HCT116 (cell line): ENCODE results near the gene NCAPG2. TPM values are rescaled to one million over a fixed set of nuclear protein-coding genes. Genes with fewer than 3 reads are reported as not detected.

Experiments used
- ATAC-seq: fragments of 200-7000 bp; cut with Tn5 transposase; 2 replicates; pipeline ENCODE4 v1.9.1; 2020; ENCODE audit warnings: mild to moderate bottlenecking, moderate library complexity
- BruUV-seq: library from RNA; stranded (reverse); fragments of 400-500 nt; replicated peaks from 2 replicates; lab custom pipeline; 2021; lab: Mats Ljungman, UMichigan
- CTCF ChIA-PET: fragments of 300-600 bp; sonication (Branson Sonifier 250); formaldehyde crosslinking; loops from one replicate; lab custom pipeline; 2021; ENCODE audit warnings: antibody characterized with exemption; lab: Charles Lee
- POLR2A ChIA-PET: fragments of 300-600, 350-600 bp; sonication (Branson Sonifier 250); formaldehyde crosslinking; loops from one replicate; lab custom pipeline; 2021; ENCODE audit warnings: antibody characterized with exemption; lab: Charles Lee
- RAD21 ChIA-PET, 2 experiments: fragments of 300-600 bp; sonication (Branson Sonifier 250); formaldehyde crosslinking; loops; one replicate each; lab custom pipeline; 2023; ENCODE audit warnings: low total read pairs in 2 of 2; ENCODE audit not compliant: uncharacterized antibody in 2 of 2, unreplicated experiment in 2 of 2, low non-redundant PET in 1 of 2; lab: Charles Lee
- DNase-seq: peaks from one replicate; pipeline ENCODE4 v3.0.0-alpha.2; 2010; ENCODE audit warnings: low read depth, low spot score
- H2AFZ ChIP-seq: fragments of 200-600 bp; shearing (Covaris generic), sonication (generic); 2 replicates; pipeline ENCODE4 v1.6.1; 2017; ENCODE audit warnings: low read depth, mixed run types, mixed read lengths, antibody characterized with exemption, low read length; ENCODE audit not compliant: poor library complexity, severe bottlenecking
- H3K27ac ChIP-seq: 2 replicates; pipeline ENCODE4 v1.5.1; 2012; ENCODE audit warnings: low read depth, low read length
- H3K27me3 ChIP-seq: fragments of 200-600 bp; sonication (generic); 2 replicates; pipeline ENCODE4 v1.6.1; 2016; ENCODE audit warnings: mixed run types, low read length, mixed read lengths; ENCODE audit not compliant: insufficient read depth
- H3K36me3 ChIP-seq, 2 experiments: fragments of 200-500 bp in 1 of 2; fragments of 200-600 bp in 1 of 2; sonication (Bioruptor generic) in 1 of 2; sonication (generic) in 1 of 2; 2 replicates each; pipeline versions ENCODE4 v1.5.1 to v1.6.1; 2014 to 2016; ENCODE audit warnings: low read length in 2 of 2, inconsistent platforms in 1 of 2, mixed read lengths in 1 of 2, mixed run types in 1 of 2; ENCODE audit not compliant: insufficient read depth in 2 of 2, control insufficient read depth in 1 of 2
- H3K4me1 ChIP-seq, 2 experiments: fragments of 200-600 bp in 1 of 2; sonication (generic) in 1 of 2; 2 replicates each; pipeline versions ENCODE4 v1.5.1 to v1.6.1; 2012 to 2017; ENCODE audit warnings: low read length in 2 of 2, inconsistent platforms in 1 of 2, mild to moderate bottlenecking in 1 of 2, mixed read lengths in 1 of 2, mixed run types in 1 of 2, moderate library complexity in 1 of 2; ENCODE audit not compliant: insufficient read depth in 2 of 2, control insufficient read depth in 1 of 2
- H3K4me2 ChIP-seq: fragments of 200-600 bp; sonication (generic); 2 replicates; pipeline ENCODE4 v1.6.1; 2017; ENCODE audit warnings: mixed run types, low read length, mixed read lengths
- H3K4me3 ChIP-seq, 2 experiments: fragments of 200-600 bp in 1 of 2; sonication (generic) in 1 of 2; replicated peaks in 1 of 2; 2 replicates each; pipeline ENCODE4 v1.5.1; 2011 to 2016; ENCODE audit warnings: low read length in 2 of 2, control low read depth in 1 of 2, low read depth in 1 of 2, mild to moderate bottlenecking in 1 of 2, mixed read lengths in 1 of 2, mixed run types in 1 of 2
- H3K79me2 ChIP-seq: fragments of 200-600 bp; sonication (generic); 2 replicates; pipeline ENCODE4 v1.6.1; 2017; ENCODE audit warnings: mild to moderate bottlenecking, mixed run types, low read length, moderate library complexity, mixed read lengths; ENCODE audit not compliant: insufficient read depth
- H3K9ac ChIP-seq: fragments of 200-600 bp; sonication (generic); 2 replicates; pipeline ENCODE4 v1.6.1; 2016; ENCODE audit warnings: low read length, mixed read lengths
- H3K9me2 ChIP-seq: fragments of 200-600 bp; sonication (generic), shearing (Covaris generic); 2 replicates; pipeline ENCODE4 v1.6.1; 2017; ENCODE audit warnings: mixed run types, mild to moderate bottlenecking, moderate library complexity; ENCODE audit not compliant: insufficient read depth
- H3K9me3 ChIP-seq, 2 experiments: fragments of 200-500 bp in 1 of 2; fragments of 200-600 bp in 1 of 2; sonication (Bioruptor generic) in 1 of 2; sonication (generic) in 1 of 2; 2 replicates each; pipeline ENCODE4 v1.6.1; 2014 to 2017; ENCODE audit warnings: low read length in 2 of 2, mixed read lengths in 2 of 2, inconsistent platforms in 1 of 2, low read depth in 1 of 2, mild to moderate bottlenecking in 1 of 2, mixed run types in 1 of 2, moderate library complexity in 1 of 2; ENCODE audit not compliant: control insufficient read depth in 1 of 2, insufficient read depth in 1 of 2
- H4K20me1 ChIP-seq: fragments of 200-600 bp; sonication (generic), shearing (Covaris generic); 2 replicates; pipeline ENCODE4 v1.6.1; 2017; ENCODE audit warnings: mixed run types, mild to moderate bottlenecking, moderate library complexity; ENCODE audit not compliant: insufficient read depth
- EGR1 ChIP-seq: IDR thresholded peaks from 2 replicates; pipeline ENCODE4 v1.6.1; 2012; ENCODE audit warnings: low read depth
- EZH2phosphoT487 ChIP-seq: fragments of 200-600 bp; IDR thresholded peaks from 2 replicates; pipeline ENCODE4 v1.6.1; 2018; ENCODE audit warnings: antibody characterized with exemption, borderline replicate concordance
- FOSL1 ChIP-seq: IDR thresholded peaks from 2 replicates; pipeline ENCODE4 v1.6.1; 2012; ENCODE audit warnings: low read depth
- POLR2A ChIP-seq: IDR thresholded peaks from 2 replicates; pipeline ENCODE4 v1.7.0; 2011; ENCODE audit warnings: borderline replicate concordance; ENCODE audit not compliant: insufficient read depth, insufficient read length; ENCODE audit errors: extremely low read depth
- POLR2AphosphoS5 ChIP-seq: IDR thresholded peaks from 2 replicates; pipeline ENCODE4 v1.6.1; 2011; ENCODE audit warnings: mild to moderate bottlenecking, low read depth, low read length, moderate library complexity
- SRF ChIP-seq: IDR thresholded peaks from 2 replicates; pipeline ENCODE4 v1.6.1; 2012; ENCODE audit warnings: low read depth
- TCF7L2 ChIP-seq: IDR thresholded peaks from 2 replicates; pipeline ENCODE4 v1.7.0; 2011; ENCODE audit warnings: borderline replicate concordance, inconsistent platforms; ENCODE audit not compliant: insufficient read depth, insufficient read length; ENCODE audit errors: extremely low read depth
- YY1 ChIP-seq: IDR thresholded peaks from 2 replicates; pipeline ENCODE4 v1.6.1; 2011; ENCODE audit warnings: low read length, low read depth, moderate library complexity, mild to moderate bottlenecking; ENCODE audit not compliant: insufficient replicate concordance; ENCODE audit errors: extremely low read depth
- ZBTB33 ChIP-seq: IDR thresholded peaks from 2 replicates; pipeline ENCODE4 v1.6.1; 2011; ENCODE audit warnings: mild to moderate bottlenecking, low read length, moderate library complexity; ENCODE audit not compliant: insufficient replicate concordance; ENCODE audit errors: extremely low read depth
- ZFX ChIP-seq: fragments of 450-650 bp; IDR thresholded peaks from 2 replicates; pipeline ENCODE4 v1.6.1; 2017
- intact Hi-C: fragments of 100-400 bp; cut with micrococcal nuclease; formaldehyde crosslinking; loops from 2 replicates; pipeline ENCODE4 v1.10.0; 2022
- total RNA-seq: library from RNA; stranded (reverse); gene quantifications from one replicate; pipeline ENCODE4 v1.2.1, GENCODE V29; 2021; ENCODE audit not compliant: unreplicated experiment
- TF ChIP-seq, protein P1 (sequence below), 3 experiments: fragments of 200-600 bp in 1 of 3; sonication (generic) in 1 of 3; IDR thresholded peaks in 2 of 3; conservative IDR thresholded peaks in 1 of 3; 2 replicates each; pipeline ENCODE4 v1.5.1; 2012 to 2017; ENCODE audit warnings: low read depth in 2 of 3, low read length in 2 of 3, antibody characterized with exemption in 1 of 3, borderline replicate concordance in 1 of 3, control low read depth in 1 of 3, mild to moderate bottlenecking in 1 of 3, mixed read lengths in 1 of 3, mixed run types in 1 of 3, moderate library complexity in 1 of 3; ENCODE audit not compliant: insufficient read depth in 1 of 3

NCAPG2 gene
- total RNA-seq, 1 experiment from 2014 or later: 73.1 TPM

DNA sequence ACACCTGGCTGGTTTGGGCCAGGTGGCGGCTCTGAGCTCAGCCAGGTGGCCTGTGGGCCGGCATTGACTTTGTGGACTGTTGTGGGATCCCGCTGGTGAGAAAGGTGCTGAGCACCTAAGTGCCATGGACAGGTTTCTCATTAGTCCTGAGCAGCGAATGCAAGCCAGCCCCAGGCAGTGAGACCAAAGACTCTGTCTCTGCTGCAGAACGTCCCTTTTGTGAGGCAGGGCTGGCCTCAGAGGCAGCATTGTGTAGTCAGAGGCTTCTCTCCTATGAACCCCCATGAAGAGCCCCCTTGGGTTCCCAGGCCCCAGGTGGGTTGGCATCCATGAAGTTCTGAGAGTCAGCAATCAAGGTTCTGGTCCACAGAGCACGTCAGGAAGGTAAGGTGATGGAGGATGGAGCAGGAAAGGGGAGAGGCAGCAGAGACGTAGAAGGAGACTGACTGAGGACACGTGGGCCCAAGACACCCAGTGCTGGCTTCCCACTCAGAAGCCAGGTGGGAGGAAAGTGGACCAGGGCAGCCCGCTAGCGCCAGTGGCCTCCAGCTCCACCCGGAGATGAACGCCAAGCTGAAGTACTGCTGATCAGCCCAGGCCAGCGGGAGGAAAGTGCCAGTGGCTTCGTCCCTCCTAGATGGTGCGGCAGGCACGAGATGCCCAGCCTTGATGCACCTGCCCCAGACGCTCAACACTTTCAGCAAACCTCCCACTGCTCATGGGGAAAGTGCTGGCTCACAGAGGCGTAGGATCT, 97.8 kb downstream of the NCAPG2 start:
- no peak overlapping the region for H3K27ac ChIP-seq
- H3K9me3 ChIP-seq: no peaks in the 10 kb centered on the region
- H3K4me2 ChIP-seq: no peak overlapping the region
- ATAC-seq (no peak), DNase-seq (no peak)
- no TSS peak for BruUV-seq
- POLR2A ChIA-PET: no interaction called here
- RAD21 ChIA-PET: no interaction called here
- H3K79me2 ChIP-seq: no peaks in the 10 kb centered on the region
- H3K9ac ChIP-seq: no peak overlapping the region
- no peaks in the 10 kb centered on the region for H3K9me2 ChIP-seq
- no peaks in the 10 kb centered on the region; a peak in 2 of 4 replicates for H3K36me3 ChIP-seq
- intact Hi-C loops: no loop called here
- CTCF ChIA-PET: no interaction called here
- H3K4me1 ChIP-seq: no peaks in the 10 kb centered on the region
- no peaks in the 10 kb centered on the region for H3K27me3 ChIP-seq
- H4K20me1 ChIP-seq: no peaks in the 10 kb centered on the region
- TF ChIP-seq YY1 (no peak), SRF (no peak), FOSL1 (no peak), ZBTB33 (no peak), TCF7L2 (no peak), POLR2A (no peak), EZH2phosphoT487 (no peak), ZFX (no peak), EGR1 (no peak), POLR2AphosphoS5 (no peak)
- TF ChIP-seq, protein P1, sequence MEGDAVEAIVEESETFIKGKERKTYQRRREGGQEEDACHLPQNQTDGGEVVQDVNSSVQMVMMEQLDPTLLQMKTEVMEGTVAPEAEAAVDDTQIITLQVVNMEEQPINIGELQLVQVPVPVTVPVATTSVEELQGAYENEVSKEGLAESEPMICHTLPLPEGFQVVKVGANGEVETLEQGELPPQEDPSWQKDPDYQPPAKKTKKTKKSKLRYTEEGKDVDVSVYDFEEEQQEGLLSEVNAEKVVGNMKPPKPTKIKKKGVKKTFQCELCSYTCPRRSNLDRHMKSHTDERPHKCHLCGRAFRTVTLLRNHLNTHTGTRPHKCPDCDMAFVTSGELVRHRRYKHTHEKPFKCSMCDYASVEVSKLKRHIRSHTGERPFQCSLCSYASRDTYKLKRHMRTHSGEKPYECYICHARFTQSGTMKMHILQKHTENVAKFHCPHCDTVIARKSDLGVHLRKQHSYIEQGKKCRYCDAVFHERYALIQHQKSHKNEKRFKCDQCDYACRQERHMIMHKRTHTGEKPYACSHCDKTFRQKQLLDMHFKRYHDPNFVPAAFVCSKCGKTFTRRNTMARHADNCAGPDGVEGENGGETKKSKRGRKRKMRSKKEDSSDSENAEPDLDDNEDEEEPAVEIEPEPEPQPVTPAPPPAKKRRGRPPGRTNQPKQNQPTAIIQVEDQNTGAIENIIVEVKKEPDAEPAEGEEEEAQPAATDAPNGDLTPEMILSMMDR (IDR thresholded peaks at IDR 0.05 in 2 of 3, conservative IDR thresholded peaks at IDR 0.05 in 1 of 3; ENCODE audit: borderline replicate concordance in 1 of 3, insufficient read depth in 1 of 3, low read depth in 2 of 3, low read length in 2 of 3): no peak
- TF ChIP-seq, all 23 proteins: peak for 0
- H2AFZ ChIP-seq: no peak overlapping the region
- no peak overlapping the region for H3K4me3 ChIP-seq
